Loucy (cell line): ENCODE measurements around the gene SPRR5.

Experiments used
- H2AFZ ChIP-seq: fragments of 200-600 bp; sonication (generic); 2 replicates; pipeline ENCODE4 v1.6.0; 2016; ENCODE audit warnings: antibody characterized with exemption, mild to moderate bottlenecking, low read length, moderate library complexity
- H3F3A ChIP-seq: fragments of 200-600 bp; 2 replicates; pipeline ENCODE4 v1.6.0; 2016; ENCODE audit warnings: antibody characterized with exemption, low read depth, mild to moderate bottlenecking
- H3K27me3 ChIP-seq: fragments of 200-600 bp; sonication (generic); 2 replicates; pipeline ENCODE4 v1.6.1; 2014; ENCODE audit warnings: low read length, mild to moderate bottlenecking; ENCODE audit not compliant: insufficient read depth, poor library complexity, severe bottlenecking
- H3K36me3 ChIP-seq: fragments of 200-600 bp; sonication (generic); 2 replicates; pipeline ENCODE4 v1.6.1; 2016; ENCODE audit warnings: low read length; ENCODE audit not compliant: insufficient read depth
- H3K4me1 ChIP-seq: fragments of 200-600 bp; sonication (generic); 2 replicates; pipeline ENCODE4 v1.5.1; 2014; ENCODE audit warnings: low read length, mild to moderate bottlenecking; ENCODE audit not compliant: insufficient read depth, poor library complexity, severe bottlenecking
- H3K4me2 ChIP-seq: fragments of 200-600 bp; sonication (generic); 2 replicates; pipeline ENCODE4 v1.6.0; 2014; ENCODE audit warnings: antibody characterized with exemption, low read length, low read depth, mild to moderate bottlenecking; ENCODE audit not compliant: poor library complexity, severe bottlenecking
- H3K4me3 ChIP-seq: fragments of 200-600 bp; sonication (generic); 2 replicates; pipeline ENCODE4 v1.5.1; 2014; ENCODE audit warnings: low read length, mild to moderate bottlenecking, mixed read lengths; ENCODE audit not compliant: poor library complexity, severe bottlenecking
- H3K79me2 ChIP-seq: fragments of 200-600 bp; sonication (generic); 2 replicates; pipeline ENCODE4 v1.6.1; 2014; ENCODE audit warnings: low read length; ENCODE audit not compliant: insufficient read depth
- H3K9ac ChIP-seq: fragments of 200-600 bp; sonication (generic); 2 replicates; pipeline ENCODE4 v1.6.0; 2014; ENCODE audit warnings: mild to moderate bottlenecking, low read depth, low read length, moderate library complexity; ENCODE audit not compliant: poor library complexity, severe bottlenecking
- H3K9me2 ChIP-seq: fragments of 200-600 bp; sonication (generic); replicated peaks from 2 replicates; pipeline ENCODE4 v1.6.1; 2016; ENCODE audit warnings: low read depth, low read length, mixed read lengths
- H3K9me3 ChIP-seq: fragments of 200-600 bp; sonication (generic); 2 replicates; pipeline ENCODE4 v1.6.1; 2014; ENCODE audit warnings: mild to moderate bottlenecking, antibody characterized with exemption, low read length, low read depth; ENCODE audit not compliant: insufficient read depth
- H4K20me1 ChIP-seq: fragments of 200-600 bp; sonication (generic); 2 replicates; pipeline ENCODE4 v1.6.0; 2014; ENCODE audit warnings: antibody characterized with exemption, low read length, mild to moderate bottlenecking; ENCODE audit not compliant: insufficient read depth, poor library complexity, severe bottlenecking
- EZH2phosphoT487 ChIP-seq: fragments of 200-600 bp; IDR thresholded peaks from 2 replicates; pipeline ENCODE4 v1.6.1; 2018; ENCODE audit warnings: antibody characterized with exemption, mild to moderate bottlenecking, moderate library complexity, borderline replicate concordance
- TF ChIP-seq, protein P1 (sequence below): fragments of 200-600 bp; sonication (generic); conservative IDR thresholded peaks from 2 replicates; pipeline ENCODE4 v1.5.1; 2014; ENCODE audit warnings: mild to moderate bottlenecking, antibody characterized with exemption, low read length

SPRR5 gene

DNA sequence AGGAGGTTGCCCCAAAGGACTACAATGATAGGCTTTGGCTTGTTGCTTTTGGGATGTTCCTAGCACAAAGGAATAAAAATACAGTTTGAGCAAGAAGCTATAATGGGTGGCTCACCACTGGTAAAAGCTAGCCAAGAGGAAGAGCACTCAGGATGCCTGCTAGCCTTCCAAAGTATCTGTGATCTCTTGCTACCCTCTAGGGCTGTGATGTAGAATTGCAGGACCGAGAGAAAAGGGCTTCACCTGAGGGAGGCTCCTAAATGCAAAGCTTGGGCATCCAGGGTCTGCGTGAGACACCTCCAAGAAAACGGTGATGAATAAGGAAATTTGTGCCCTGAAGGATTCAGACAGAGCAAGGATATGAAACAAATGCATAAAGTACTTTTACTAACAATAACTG is 20.9 kb upstream of the SPRR5 start:
- H3K9me2 ChIP-seq, result no peaks in the 10 kb centered on the region
- H3K4me3 ChIP-seq, result no peak overlapping the region
- H3K27me3 ChIP-seq, result no peaks in the 10 kb centered on the region
- H3K4me1 ChIP-seq, result no peaks in the 10 kb centered on the region
- no peaks in the 10 kb centered on the region for H4K20me1 ChIP-seq
- no peak overlapping the region for H3K9ac ChIP-seq
- H3K4me2 ChIP-seq, result no peak overlapping the region
- no peaks in the 10 kb centered on the region for H3K9me3 ChIP-seq
- no peaks in the 10 kb centered on the region for H3F3A ChIP-seq
- H2AFZ ChIP-seq, result peak overlapping the region; percentile 22; the same call in 1 of the 2 replicates
- no peak for TF ChIP-seq EZH2phosphoT487
- TF ChIP-seq, protein P1, sequence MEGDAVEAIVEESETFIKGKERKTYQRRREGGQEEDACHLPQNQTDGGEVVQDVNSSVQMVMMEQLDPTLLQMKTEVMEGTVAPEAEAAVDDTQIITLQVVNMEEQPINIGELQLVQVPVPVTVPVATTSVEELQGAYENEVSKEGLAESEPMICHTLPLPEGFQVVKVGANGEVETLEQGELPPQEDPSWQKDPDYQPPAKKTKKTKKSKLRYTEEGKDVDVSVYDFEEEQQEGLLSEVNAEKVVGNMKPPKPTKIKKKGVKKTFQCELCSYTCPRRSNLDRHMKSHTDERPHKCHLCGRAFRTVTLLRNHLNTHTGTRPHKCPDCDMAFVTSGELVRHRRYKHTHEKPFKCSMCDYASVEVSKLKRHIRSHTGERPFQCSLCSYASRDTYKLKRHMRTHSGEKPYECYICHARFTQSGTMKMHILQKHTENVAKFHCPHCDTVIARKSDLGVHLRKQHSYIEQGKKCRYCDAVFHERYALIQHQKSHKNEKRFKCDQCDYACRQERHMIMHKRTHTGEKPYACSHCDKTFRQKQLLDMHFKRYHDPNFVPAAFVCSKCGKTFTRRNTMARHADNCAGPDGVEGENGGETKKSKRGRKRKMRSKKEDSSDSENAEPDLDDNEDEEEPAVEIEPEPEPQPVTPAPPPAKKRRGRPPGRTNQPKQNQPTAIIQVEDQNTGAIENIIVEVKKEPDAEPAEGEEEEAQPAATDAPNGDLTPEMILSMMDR, result peak; percentile 64
- H3K36me3 ChIP-seq, result no peaks in the 10 kb centered on the region
- no peaks in the 10 kb centered on the region for H3K79me2 ChIP-seq

GRCh38 chr1:152928671-152929070 is 18.3 kb upstream of the SPRR5 start:
- H3K9ac ChIP-seq, result no peak overlapping the region
- H3K9me2 ChIP-seq, result no peaks in the 10 kb centered on the region
- no peaks in the 10 kb centered on the region for H3K9me3 ChIP-seq
- no peak overlapping the region for H3K4me2 ChIP-seq
- H3K4me3 ChIP-seq, result no peak overlapping the region
- no peak overlapping the region for H2AFZ ChIP-seq
- no peaks in the 10 kb centered on the region for H3K36me3 ChIP-seq
- H4K20me1 ChIP-seq, result no peaks in the 10 kb centered on the region
- H3F3A ChIP-seq, result no peaks in the 10 kb centered on the region
- TF ChIP-seq, protein P1, result no peak
- H3K79me2 ChIP-seq, result no peaks in the 10 kb centered on the region
- H3K27me3 ChIP-seq, result no peaks in the 10 kb centered on the region
- no peaks in the 10 kb centered on the region for H3K4me1 ChIP-seq

DNA sequence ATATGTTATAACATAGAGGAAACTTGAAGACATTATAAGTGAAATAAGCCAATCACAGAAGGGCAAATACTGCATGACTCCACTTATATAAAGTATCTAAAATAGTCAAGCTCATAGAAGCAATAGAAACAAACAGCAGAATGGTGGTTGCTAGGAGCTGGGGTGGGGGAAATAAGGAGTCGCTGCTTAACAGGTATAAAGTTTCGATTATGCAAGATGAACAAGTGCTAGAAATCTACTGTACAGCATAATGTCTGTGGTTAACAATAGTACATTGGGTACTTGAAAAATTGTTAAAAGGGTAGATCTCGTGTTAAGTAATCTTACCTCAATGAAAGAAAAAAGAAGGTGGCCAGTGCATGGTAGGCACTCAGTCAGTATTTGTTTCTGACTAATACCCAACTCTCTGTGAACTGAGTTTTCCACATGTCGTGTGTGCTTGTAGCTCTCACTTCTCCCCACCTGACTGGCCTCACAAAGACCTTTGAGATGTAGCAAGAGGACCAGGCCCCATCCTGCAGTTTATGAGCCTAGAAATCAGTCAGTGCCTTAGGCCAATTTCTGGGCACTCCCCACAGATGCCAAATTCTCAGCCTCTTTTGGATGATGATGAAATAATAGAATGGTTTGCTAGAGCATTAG is 14.7 kb upstream of the SPRR5 start:
- Histone ChIP-seq H3K9ac (no peak overlapping the region), H3K4me2 (no peak overlapping the region), H3F3A (no peaks in the 10 kb centered on the region), H4K20me1 (no peaks in the 10 kb centered on the region), H3K4me3 (no peak overlapping the region), H3K27me3 (no peaks in the 10 kb centered on the region), H2AFZ (no peak overlapping the region), H3K4me1 (no peaks in the 10 kb centered on the region), H3K36me3 (no peaks in the 10 kb centered on the region), H3K9me3 (no peaks in the 10 kb centered on the region), H3K9me2 (no peaks in the 10 kb centered on the region), H3K79me2 (no peaks in the 10 kb centered on the region)
- TF ChIP-seq, protein P1, result no peak
- TF ChIP-seq EZH2phosphoT487, result no peak
